ENCODE data around the gene COL7A1. TPM values are rescaled to one million over a fixed set of nuclear protein-coding genes. Genes with fewer than 3 reads are reported as not detected.

Gene COL7A1
- 23.6 and 259 TPM in 2 replicates for total RNA-seq

DNA sequence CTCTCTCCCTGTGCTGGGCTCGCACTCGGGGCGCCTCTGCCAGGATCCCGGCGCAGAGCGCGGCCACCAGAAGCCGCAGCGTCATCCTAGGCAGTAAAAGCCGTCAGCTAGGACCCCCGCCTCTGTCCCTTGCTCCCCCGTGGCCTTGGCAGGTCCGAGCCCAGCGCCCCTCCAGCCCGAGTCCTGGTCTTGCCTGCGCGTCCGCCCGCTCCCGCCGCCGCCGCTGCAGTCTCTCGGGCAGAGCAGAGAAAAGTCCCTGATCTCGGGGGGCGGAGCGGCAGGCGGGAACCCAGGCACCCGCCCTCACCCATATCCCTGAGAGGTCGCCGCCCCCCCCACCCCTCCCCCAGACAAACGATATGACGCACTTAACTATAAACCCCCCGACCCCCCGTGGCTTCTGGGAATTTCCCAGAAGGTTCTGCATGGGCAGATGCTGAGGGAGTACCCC, at the start of gene COL7A1:
TSS of gene COL7A1 (minus strand) at position 255 of the 451 bp plus-strand sequence. CDS start at position 85, 170 bp downstream.

GRCh38 chr3:48635222-48636021, 40.3 kb upstream of the COL7A1 start, which contains the start of gene SLC26A6:
Gene SLC26A6 (minus strand): TSS chr3:48635461. CDS start chr3:48635393, 68 bp downstream.

DNA sequence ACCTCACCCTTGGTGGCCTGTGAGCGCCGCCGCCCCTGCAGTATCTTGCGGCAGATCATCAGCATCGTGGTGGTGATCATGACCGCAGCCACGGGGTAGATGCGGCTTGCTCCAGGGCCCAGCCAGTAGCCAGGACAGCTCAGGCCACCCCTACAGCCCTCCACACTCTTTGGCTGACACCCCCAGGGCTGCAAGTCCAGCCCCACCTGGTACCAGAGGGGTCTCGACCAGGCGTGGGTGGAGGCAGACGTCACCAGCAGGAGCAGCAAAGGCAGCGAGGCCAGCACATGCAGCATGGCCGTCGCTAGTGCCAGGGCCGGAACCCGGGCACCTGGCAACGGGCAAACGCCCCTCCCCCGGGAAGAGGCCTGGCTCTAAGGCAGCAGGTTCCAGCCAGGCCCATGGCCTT, 26.3 kb upstream of the COL7A1 start, which contains the start of gene TMEM89:
TSS of gene TMEM89 (minus strand) at position 309 of the 409 bp plus-strand sequence. CDS start at position 296, 13 bp downstream.

GRCh38 chr3:48609088-48610005, 14.2 kb upstream of the COL7A1 start, which contains the start of gene UQCRC1:
Gene UQCRC1 (minus strand): TSS chr3:48609646. CDS start chr3:48609620, 26 bp downstream.

DNA sequence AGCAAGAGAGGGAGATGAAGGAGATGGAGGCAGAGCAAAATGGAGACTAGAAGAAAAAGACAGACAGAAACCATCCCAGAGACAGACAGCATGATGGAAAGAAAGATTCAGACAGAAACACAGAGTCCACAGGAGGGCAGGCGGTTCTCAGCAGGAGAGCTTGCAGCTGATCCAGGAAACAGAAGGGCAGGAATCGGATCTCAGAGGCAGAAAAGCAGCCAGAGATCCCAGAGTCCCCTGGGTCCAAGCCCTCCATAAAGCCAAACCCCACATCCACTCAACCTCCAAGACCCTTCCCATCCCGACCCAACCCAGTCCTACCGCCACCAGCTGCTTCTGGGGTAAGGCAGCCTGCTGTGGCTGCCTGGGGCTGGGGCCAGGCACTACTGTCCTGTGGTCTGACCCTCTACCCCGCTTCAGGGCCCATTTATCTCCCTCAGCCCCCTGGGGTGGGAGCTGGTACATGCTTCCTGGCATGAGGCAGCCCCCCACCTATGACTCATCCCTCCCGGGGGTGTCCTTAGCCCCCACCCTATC, 31.7 kb downstream of the COL7A1 start, which contains the start of gene UCN2:
TSS of gene UCN2 (minus strand) at position 400 of the 537 bp plus-strand sequence. CDS start 657 bp downstream, outside the sequence.

DNA sequence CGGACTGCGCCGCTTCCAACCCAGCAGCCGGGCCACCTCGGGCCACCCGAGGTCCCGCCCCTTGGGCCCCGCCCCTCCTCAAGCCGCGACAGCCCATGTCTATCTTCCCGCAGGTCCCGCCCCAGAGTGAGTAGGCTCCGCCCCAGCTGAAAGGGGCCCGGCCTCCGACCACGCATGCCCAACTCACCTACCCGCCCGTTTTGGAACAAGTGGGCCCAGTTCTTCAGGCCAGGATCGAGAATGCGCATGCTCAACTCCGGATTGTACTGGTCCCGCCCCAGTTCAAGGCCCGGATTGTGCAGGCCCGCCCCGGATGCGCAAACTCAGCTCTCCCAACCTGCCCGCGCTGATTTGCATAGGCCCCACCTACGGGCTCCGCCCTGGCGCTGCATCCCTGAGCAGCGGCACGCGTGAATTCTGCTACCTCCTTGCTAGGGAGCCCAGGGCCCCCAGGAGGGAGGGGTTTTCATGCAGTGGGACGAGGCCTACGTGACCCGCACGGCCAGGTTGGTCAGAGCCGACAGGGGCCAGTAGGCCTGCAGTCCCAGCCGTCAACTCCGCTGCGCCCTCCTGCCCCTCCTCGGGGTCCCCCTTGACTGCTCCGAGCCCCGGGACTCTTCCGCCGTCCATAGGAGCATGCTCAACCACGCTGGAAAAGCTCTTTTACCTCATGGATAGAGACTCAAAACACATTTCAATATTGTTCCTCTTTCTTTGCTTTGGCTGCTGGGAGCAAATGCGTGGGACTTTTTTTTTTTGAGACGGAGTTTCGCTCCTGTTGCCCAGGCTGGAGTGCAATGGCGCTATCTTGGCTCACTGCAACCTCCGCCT, 38.1 kb downstream of the COL7A1 start, which contains the start of gene PFKFB4:
TSS of gene PFKFB4 (minus strand) at position 8 of the 831 bp plus-strand sequence. CDS start 26 bp downstream, outside the sequence.

Small RNA genes within 50 kb of the gene (small RNA-seq; reads per million reads assigned to genes)
- 0.13 reads per million for gene MIR6823 (ENCODE audit: low replicate concordance)

Other genes with a start within 250 kb of the COL7A1 start
- not detected in 2 replicates for gene FBXW12, start 223.1 kb downstream of the COL7A1 start, total RNA-seq
- gene PLXNB1, start 165.2 kb downstream of the COL7A1 start, total RNA-seq, result 16.9 and 37.4 TPM in 2 replicates
- gene CCDC51, start 155.2 kb downstream of the COL7A1 start, total RNA-seq, result 15.3 and 17.1 TPM in 2 replicates
- 108 and 139 TPM in 2 replicates for gene TMA7, start 155.1 kb downstream of the COL7A1 start, total RNA-seq
- 3.1 and 15.2 TPM in 2 replicates for gene ATRIP, start 148.6 kb downstream of the COL7A1 start, total RNA-seq
- 192 and 194 TPM in 2 replicates for gene SHISA5, start 91.2 kb downstream of the COL7A1 start, total RNA-seq
- 7.9 and 45.8 TPM in 2 replicates for gene PFKFB4, start 38.5 kb downstream of the COL7A1 start, total RNA-seq
- gene UCN2, start 31.5 kb downstream of the COL7A1 start, total RNA-seq, result 2.2 and 25.1 TPM in 2 replicates
- 448 and 544 TPM in 2 replicates for gene UQCRC1, start 14.3 kb upstream of the COL7A1 start, total RNA-seq
- not detected in 2 replicates for gene TMEM89, start 26.4 kb upstream of the COL7A1 start, total RNA-seq
- gene SLC26A6, start 40.1 kb upstream of the COL7A1 start, total RNA-seq, result 49.5 and 53.8 TPM in 2 replicates
- gene CELSR3, start 67.6 kb upstream of the COL7A1 start, total RNA-seq, result 1.1 and 2.4 TPM in 2 replicates
- 21.9 and 23.8 TPM in 2 replicates for gene NCKIPSD, start 90.6 kb upstream of the COL7A1 start, total RNA-seq
- 38.7 and 39.9 TPM in 2 replicates for gene IP6K2, start 121.9 kb upstream of the COL7A1 start, total RNA-seq